H1 (cell line): ENCODE measurements around the gene DIP2C. TPM values are rescaled to one million over a fixed set of nuclear protein-coding genes. Genes with fewer than 3 reads are reported as not detected.

Experiments
- CTCF ChIA-PET: fragments of 300-600 bp; sonication (Branson Sonifier 250); formaldehyde crosslinking; loops from one replicate; lab custom pipeline; 2021; ENCODE audit not compliant: partially characterized antibody; lab: Charles Lee
- POLR2A ChIA-PET: fragments of 300-600 bp; sonication (Branson Sonifier 250); formaldehyde crosslinking; loops from one replicate; lab custom pipeline; 2021; ENCODE audit warnings: inconsistent platforms; ENCODE audit not compliant: partially characterized antibody; lab: Charles Lee
- DNase-seq, 2 experiments: peaks; one replicate each; pipeline versions ENCODE4 v3.0.0 to v3.0.0-alpha.2; 2010 to 2022; ENCODE audit warnings: low spot score in 2 of 2, low read depth in 1 of 2, mixed read lengths in 1 of 2
- FAIRE-seq: peaks from 2 replicates; lab custom pipeline; 2011; peaks lifted over from hg19 to GRCh38; lab: Jason Lieb, UNC
- H2AFZ ChIP-seq: 2 replicates; pipeline ENCODE4 v1.8.1; 2012; ENCODE audit warnings: low read length, inconsistent platforms
- H2AK5ac ChIP-seq: 2 replicates; pipeline ENCODE4 v1.6.1; 2013; ENCODE audit warnings: low read depth, low read length
- H2BK120ac ChIP-seq: replicated peaks from 2 replicates; pipeline ENCODE3; 2013; ENCODE audit warnings: low read depth, low read length, inconsistent platforms
- H2BK12ac ChIP-seq: 2 replicates; pipeline ENCODE4 v1.6.1; 2013; ENCODE audit warnings: low read depth, low read length
- H2BK15ac ChIP-seq: 2 replicates; pipeline ENCODE4 v1.6.1; 2013; ENCODE audit warnings: low read length
- H2BK20ac ChIP-seq: 2 replicates; pipeline ENCODE4 v1.6.1; 2013; ENCODE audit warnings: low read length
- H2BK5ac ChIP-seq: 2 replicates; pipeline ENCODE4 v1.6.1; 2013; ENCODE audit warnings: low read depth, low read length
- H3K14ac ChIP-seq: 2 replicates; pipeline ENCODE4 v1.6.1; 2013; ENCODE audit warnings: inconsistent platforms; ENCODE audit not compliant: insufficient read length
- H3K18ac ChIP-seq: 2 replicates; pipeline ENCODE4 v1.6.1; 2013; ENCODE audit warnings: low read length; ENCODE audit errors: extremely low read depth
- H3K23ac ChIP-seq: 2 replicates; pipeline ENCODE4 v1.6.1; 2013; ENCODE audit warnings: inconsistent platforms; ENCODE audit not compliant: insufficient read length
- H3K23me2 ChIP-seq: 2 replicates; pipeline ENCODE4 v1.6.1; 2013; ENCODE audit warnings: low read depth, low read length
- H3K27ac ChIP-seq: 2 replicates; pipeline ENCODE4 v1.6.1; 2011; ENCODE audit warnings: low read depth, low read length, inconsistent platforms
- H3K27me3 ChIP-seq, 4 experiments: replicated peaks in 1 of 4; 1 replicate in 1 of 4; 2 replicates in 3 of 4; pipeline versions ENCODE4 v1.6.1 to v1.8.1; 2011 to 2013; ENCODE audit warnings: low read length in 3 of 4, mild to moderate bottlenecking in 3 of 4, inconsistent platforms in 2 of 4, mixed read lengths in 2 of 4, moderate library complexity in 1 of 4; ENCODE audit not compliant: control insufficient read depth in 3 of 4, insufficient read depth in 3 of 4; ENCODE audit errors: extremely low read depth in 1 of 4
- H3K36me3 ChIP-seq, 4 experiments: 2 replicates each; pipeline versions ENCODE4 v1.6.1 to v1.8.1; 2011 to 2013; ENCODE audit warnings: mild to moderate bottlenecking in 4 of 4, low read length in 3 of 4, moderate library complexity in 2 of 4, control low read depth in 1 of 4, inconsistent platforms in 1 of 4; ENCODE audit not compliant: insufficient read depth in 4 of 4, control insufficient read depth in 2 of 4
- H3K4ac ChIP-seq: replicated peaks from 2 replicates; pipeline ENCODE3; 2013; ENCODE audit warnings: low read length, low read depth, mixed read lengths, inconsistent platforms; ENCODE audit not compliant: insufficient read length
- H3K4me1 ChIP-seq, 4 experiments: replicated peaks in 1 of 4; 1 replicate in 1 of 4; 2 replicates in 3 of 4; pipeline versions ENCODE4 v1.6.1 to v1.8.1; 2011 to 2013; ENCODE audit warnings: low read length in 3 of 4, inconsistent platforms in 2 of 4, mixed read lengths in 1 of 4; ENCODE audit not compliant: insufficient read depth in 4 of 4, control insufficient read depth in 3 of 4
- H3K4me2 ChIP-seq, 2 experiments: 2 replicates each; pipeline versions ENCODE4 v1.6.1 to v1.8.1; 2011 to 2013; ENCODE audit warnings: low read depth in 2 of 2, low read length in 2 of 2, control low read depth in 1 of 2, inconsistent platforms in 1 of 2, mild to moderate bottlenecking in 1 of 2; ENCODE audit not compliant: insufficient read depth in 1 of 2
- H3K4me3 ChIP-seq, 4 experiments: fragments of 200-600, 300-600 bp in 1 of 4; sonication (generic), shearing (Covaris generic), sonication (Bioruptor Twin) in 1 of 4; 2 replicates each; pipeline versions ENCODE4 v1.5.1 to v1.8.1; 2011 to 2016; ENCODE audit warnings: low read length in 4 of 4, low read depth in 3 of 4, control low read depth in 2 of 4, inconsistent platforms in 2 of 4, mild to moderate bottlenecking in 2 of 4, mixed read lengths in 1 of 4, moderate library complexity in 1 of 4; ENCODE audit not compliant: insufficient read depth in 2 of 4; ENCODE audit errors: extremely low read depth in 1 of 4
- H3K56ac ChIP-seq: replicated peaks from 2 replicates; pipeline ENCODE3; 2013; ENCODE audit warnings: low read depth, mild to moderate bottlenecking, mixed read lengths, low read length, inconsistent platforms; ENCODE audit not compliant: insufficient read length
- H3K79me1 ChIP-seq: 2 replicates; pipeline ENCODE4 v1.6.1; 2013; ENCODE audit warnings: low read depth, low read length, control low read depth
- H3K79me2 ChIP-seq, 2 experiments: 2 replicates each; pipeline versions ENCODE4 v1.6.1 to v1.8.1; 2012 to 2013; ENCODE audit warnings: low read length in 2 of 2, mild to moderate bottlenecking in 2 of 2, inconsistent platforms in 1 of 2; ENCODE audit not compliant: insufficient read depth in 2 of 2, control insufficient read depth in 1 of 2
- H3K9ac ChIP-seq, 4 experiments: replicated peaks in 1 of 4; 1 replicate in 1 of 4; 2 replicates in 3 of 4; pipeline versions ENCODE4 v1.6.1 to v1.8.1; 2011 to 2013; ENCODE audit warnings: low read depth in 3 of 4, low read length in 3 of 4, control low read depth in 2 of 4, mild to moderate bottlenecking in 2 of 4, moderate library complexity in 2 of 4, inconsistent platforms in 1 of 4; ENCODE audit errors: extremely low read depth in 1 of 4
- H3K9me3 ChIP-seq, 2 experiments: 2 replicates each; pipeline versions ENCODE4 v1.6.1 to v1.8.1; 2012 to 2013; ENCODE audit warnings: mild to moderate bottlenecking in 2 of 2, moderate library complexity in 2 of 2, control low read depth in 1 of 2, inconsistent platforms in 1 of 2, low read depth in 1 of 2, low read length in 1 of 2, mixed read lengths in 1 of 2; ENCODE audit not compliant: insufficient read depth in 2 of 2
- H4K20me1 ChIP-seq, 2 experiments: replicated peaks in 1 of 2; 2 replicates each; pipeline versions ENCODE3 to v1.8.1; 2011 to 2013; ENCODE audit warnings: inconsistent platforms in 2 of 2, low read length in 2 of 2, mild to moderate bottlenecking in 1 of 2; ENCODE audit not compliant: insufficient read depth in 2 of 2, control insufficient read depth in 1 of 2
- H4K5ac ChIP-seq: 2 replicates; pipeline ENCODE4 v1.6.1; 2013; ENCODE audit warnings: low read length, low read depth, mixed read lengths, inconsistent platforms; ENCODE audit not compliant: insufficient read length
- H4K8ac ChIP-seq: 2 replicates; pipeline ENCODE4 v1.8.0; 2013; ENCODE audit warnings: mild to moderate bottlenecking, moderate library complexity, low read length, inconsistent platforms; ENCODE audit not compliant: insufficient read depth; ENCODE audit errors: extremely low read depth
- H4K91ac ChIP-seq: replicated peaks from 2 replicates; pipeline ENCODE3; 2013; ENCODE audit warnings: low read length, mixed read lengths, inconsistent platforms; ENCODE audit not compliant: insufficient read length
- ASH2L ChIP-seq: fragments of 200-600, 300-600 bp; sonication (generic); IDR thresholded peaks from one replicate; pipeline ENCODE4 v1.7.1; 2017; ENCODE audit warnings: low read length
- ATF3 ChIP-seq: IDR thresholded peaks from 2 replicates; pipeline ENCODE4 v1.6.1; 2011; ENCODE audit warnings: low read depth, mild to moderate bottlenecking, low read length; ENCODE audit not compliant: insufficient read depth
- BACH1 ChIP-seq: IDR thresholded peaks from 2 replicates; pipeline ENCODE4 v1.6.1; 2012; ENCODE audit warnings: low read length, improper control_type of control experiment
- BRCA1 ChIP-seq: IDR thresholded peaks from 2 replicates; pipeline ENCODE4 v1.6.1; 2012; ENCODE audit warnings: low read depth, low read length, improper control_type of control experiment
- CBX8 ChIP-seq: fragments of 300-800, 300-1000 bp; sonication (generic); IDR thresholded peaks from 2 replicates; pipeline ENCODE4 v1.7.1; 2016; ENCODE audit warnings: low read depth, low read length, borderline replicate concordance
- E2F6 ChIP-seq: IDR thresholded peaks from 2 replicates; pipeline ENCODE4 v1.6.1; 2012; ENCODE audit warnings: inconsistent platforms
- GABPA ChIP-seq: IDR thresholded peaks from 2 replicates; pipeline ENCODE4 v1.6.1; 2011; ENCODE audit warnings: mild to moderate bottlenecking, low read length, moderate library complexity, borderline replicate concordance; ENCODE audit not compliant: insufficient read depth
- POLR2A ChIP-seq, 2 experiments: IDR thresholded peaks; 1 replicate in 1 of 2; 2 replicates in 1 of 2; pipeline ENCODE4 v1.6.1; 2011; ENCODE audit warnings: low read depth in 2 of 2, low read length in 2 of 2, mild to moderate bottlenecking in 2 of 2; ENCODE audit errors: control extremely low read depth in 1 of 2
- POLR2AphosphoS5 ChIP-seq: IDR thresholded peaks from 2 replicates; pipeline ENCODE4 v1.6.1; 2011; ENCODE audit warnings: low read depth, low read length
- SUZ12 ChIP-seq: fragments of 200-600 bp; sonication (generic); IDR thresholded peaks from 2 replicates; pipeline ENCODE4 v1.6.1; 2012; ENCODE audit warnings: mild to moderate bottlenecking, inconsistent platforms, low read length, moderate library complexity, mixed read lengths
- TCF12 ChIP-seq: IDR thresholded peaks from 2 replicates; pipeline ENCODE4 v1.6.1; 2011; ENCODE audit warnings: low read depth, mild to moderate bottlenecking, low read length
- WGBS, 2 experiments: shearing (Covaris generic) in 1 of 2; methylation state at CpG; one replicate each; pipeline versions ENCODE4 v1.1.6 to v1.1.7; 2013 to 2015; ENCODE audit warnings: low lambda C conversion rate in 2 of 2, mixed read lengths in 2 of 2, inconsistent platforms in 1 of 2, low coverage in 1 of 2, missing lambda C conversion rate in 1 of 2; ENCODE audit not compliant: insufficient replicate concordance in 2 of 2, insufficient coverage in 1 of 2, insufficient read length in 1 of 2; ENCODE audit errors: extremely low coverage in 1 of 2, missing lambda C conversion rate in 1 of 2; 5-methylcytosine and 5-hydroxymethylcytosine counted together
- polyA plus RNA-seq, 7 experiments: library from polyadenylated mRNA; depleted of rRNA in 3 of 7; stranded (reverse) in 5 of 7; unstranded in 2 of 7; fragments of >200 nt in 5 of 7; fragments of 200-250 nt in 2 of 7; gene quantifications; 1 replicate in 5 of 7; 2 replicates in 1 of 7; 4 replicates in 1 of 7; pipeline versions ENCODE4 v1.2.1 to v1.2.3, GENCODE V29; 2011 to 2013; ENCODE audit warnings: missing spikeins in 2 of 7, mixed read lengths in 2 of 7
- total RNA-seq: library from RNA; stranded (reverse); fragmentation: NEBNext Ultra II Directional; extraction: Animal tissue kit (Norgen Biotek cat#: 25700); gene quantifications from 2 replicates; pipeline ENCODE4 v1.2.1, GENCODE V29; 2021
- TF ChIP-seq, protein P1 (sequence below): IDR thresholded peaks from 2 replicates; pipeline ENCODE4 v1.6.1; 2012; ENCODE audit warnings: low read length, inconsistent platforms

Gene DIP2C
- total and polyA plus RNA-seq, 2 of the 8 experiments (the other 6 are each of a cell fraction or from before 2014, with no cell fraction given): 3.8 to 9.3 TPM

DNA sequence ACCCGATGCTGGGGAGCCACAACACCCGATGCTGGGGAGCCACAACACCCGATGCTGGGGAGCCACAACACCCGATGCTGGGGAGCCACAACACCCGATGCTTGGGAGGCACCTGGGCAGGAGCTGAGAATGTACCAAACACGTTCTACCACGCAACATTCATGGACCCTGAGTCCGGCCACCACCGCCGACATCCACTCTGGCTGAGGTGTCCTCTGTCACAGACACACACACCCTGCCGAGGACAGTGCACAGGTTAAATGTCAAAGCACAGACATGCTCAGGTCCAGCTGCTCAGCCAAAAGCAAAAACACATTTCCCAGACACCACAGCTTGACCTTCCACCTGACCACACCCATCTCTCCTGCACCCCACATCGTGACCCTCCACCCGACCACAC is 148.4 kb downstream of the DIP2C start:
- Histone ChIP-seq H3K14ac (no peak overlapping the region), H3K27ac (no peak overlapping the region), H2AFZ (no peak overlapping the region), H3K36me3 (no peaks in the 10 kb centered on the region), H3K79me2 (no peaks in the 10 kb centered on the region; a peak in 1 of 4 replicates), H3K4me1 (peaks cover 0 to 6% (median 0%) of the 10 kb centered on the region in 4 experiments; a peak in 2 of 7 replicates), H3K18ac (no peak overlapping the region), H3K79me1 (no peaks in the 10 kb centered on the region), H3K9me3 (no peaks in the 10 kb centered on the region), H3K56ac (no peak overlapping the region), H3K9ac (no peak overlapping the region), H3K4ac (no peak overlapping the region), H3K27me3 (no peaks in the 10 kb centered on the region), H4K8ac (no peak overlapping the region), H2BK15ac (no peak overlapping the region), H3K4me2 (no peak overlapping the region), H2BK5ac (no peak overlapping the region), H3K4me3 (no peak overlapping the region), H4K91ac (no peak overlapping the region), H3K23me2 (no peaks in the 10 kb centered on the region), H2AK5ac (no peak overlapping the region), H2BK20ac (no peak overlapping the region), H2BK12ac (no peak overlapping the region), H2BK120ac (no peak overlapping the region), H4K20me1 (peaks cover 0 to 2% of the 10 kb centered on the region in 2 experiments), H4K5ac (no peak overlapping the region), H3K23ac (no peak overlapping the region)
- DNase-seq (no peak), FAIRE-seq (no peak)
- WGBS, 2 experiments: 88% methylated on average over 13 of the region's 13 CpGs; no CpG with 5 or more reads in 1 of the 2 experiments
- ChIA-PET CTCF (interaction anchor here (1.0 to 1.7 kb wide), 3 partner anchors 9 to 30 kb away, joined by 3 to 8 read pairs (median 4); no protein-coding TSS in a partner anchor), POLR2A (interaction anchor here (1.7 kb wide), 1 partner anchor 11 kb away, joined by 4 read pairs; no protein-coding TSS in a partner anchor)
- TF ChIP-seq SUZ12: no peak
- no peak for TF ChIP-seq ASH2L
- no peak for TF ChIP-seq BACH1
- TF ChIP-seq CBX8: no peak
- no peak for TF ChIP-seq POLR2A (IDR thresholded peaks at IDR 0.05; ENCODE audit: control extremely low read depth in 1 of 2, low read depth in 2 of 2, low read length in 2 of 2)
- TF ChIP-seq TCF12: no peak
- no peak for TF ChIP-seq E2F6
- no peak for TF ChIP-seq BRCA1
- TF ChIP-seq GABPA: no peak
- no peak for TF ChIP-seq POLR2AphosphoS5
- TF ChIP-seq, protein P1, sequence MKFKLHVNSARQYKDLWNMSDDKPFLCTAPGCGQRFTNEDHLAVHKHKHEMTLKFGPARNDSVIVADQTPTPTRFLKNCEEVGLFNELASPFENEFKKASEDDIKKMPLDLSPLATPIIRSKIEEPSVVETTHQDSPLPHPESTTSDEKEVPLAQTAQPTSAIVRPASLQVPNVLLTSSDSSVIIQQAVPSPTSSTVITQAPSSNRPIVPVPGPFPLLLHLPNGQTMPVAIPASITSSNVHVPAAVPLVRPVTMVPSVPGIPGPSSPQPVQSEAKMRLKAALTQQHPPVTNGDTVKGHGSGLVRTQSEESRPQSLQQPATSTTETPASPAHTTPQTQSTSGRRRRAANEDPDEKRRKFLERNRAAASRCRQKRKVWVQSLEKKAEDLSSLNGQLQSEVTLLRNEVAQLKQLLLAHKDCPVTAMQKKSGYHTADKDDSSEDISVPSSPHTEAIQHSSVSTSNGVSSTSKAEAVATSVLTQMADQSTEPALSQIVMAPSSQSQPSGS: no peak
- no peak for TF ChIP-seq ATF3
